HG03565 (cell line): ENCODE measurements around the gene LEAP2.
"Not testable (repeated sequence)": the region's sequence is repeated elsewhere in the genome, so short reads cannot be mapped to it uniquely, and the experiment has no call there.

Experiments
- ATAC-seq: cut with Tn5 transposase; IDR thresholded peaks from one replicate; pipeline ENCODE4 v1.9.1; 2021; ENCODE audit warnings: mild to moderate bottlenecking, moderate library complexity; ENCODE audit not compliant: unreplicated experiment

The LEAP2 gene

DNA sequence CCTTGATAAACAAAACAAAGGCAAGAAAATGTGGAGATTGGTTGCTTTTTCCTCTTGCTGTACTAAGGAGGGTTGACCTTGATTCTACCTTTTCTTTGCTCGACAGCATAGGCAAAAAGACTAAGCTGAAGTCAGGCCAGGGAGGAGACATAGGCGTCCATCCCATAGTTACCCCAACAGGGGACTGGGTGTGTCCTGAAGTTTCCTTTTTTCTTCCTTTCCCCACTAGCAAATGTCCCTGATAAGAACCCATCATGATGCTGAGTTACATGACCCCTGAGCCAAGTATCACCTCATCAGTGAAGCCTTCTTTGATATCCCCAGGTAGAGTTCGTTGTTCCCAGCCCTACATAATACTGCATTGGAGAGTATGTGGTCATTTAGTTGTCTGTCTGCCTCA lies 33.2 kb upstream of the LEAP2 start:
- ATAC-seq: no peak

- ATAC-seq: no peak
Observed at GRCh38 chr5:132840896-132841295, 32.6 kb upstream of the LEAP2 start.

- no peak for ATAC-seq
Observed at GRCh38 chr5:132841305-132841704, 32.2 kb upstream of the LEAP2 start.

DNA sequence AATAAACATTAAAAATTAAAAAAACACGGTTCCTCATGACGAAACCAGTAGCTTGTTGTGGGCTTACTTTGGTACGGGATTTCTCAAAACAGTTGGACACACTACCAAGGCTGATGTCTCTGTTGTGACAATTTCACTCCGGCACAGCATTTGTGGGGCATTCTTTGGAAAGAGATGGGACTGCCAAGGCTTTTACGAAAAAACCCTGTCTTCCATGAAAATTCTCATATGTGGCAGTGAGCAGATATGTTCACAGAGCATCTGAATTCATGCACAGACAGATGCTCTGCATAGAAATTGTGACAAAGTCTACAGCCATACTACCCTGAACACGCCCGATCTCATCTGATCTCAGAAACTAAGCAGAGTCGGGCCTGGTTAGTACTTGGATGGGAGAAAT lies 25.2 kb upstream of the LEAP2 start:
- no peak for ATAC-seq

GRCh38 chr5:132849347-132849746 lies 24.1 kb upstream of the LEAP2 start:
- no peak for ATAC-seq

DNA sequence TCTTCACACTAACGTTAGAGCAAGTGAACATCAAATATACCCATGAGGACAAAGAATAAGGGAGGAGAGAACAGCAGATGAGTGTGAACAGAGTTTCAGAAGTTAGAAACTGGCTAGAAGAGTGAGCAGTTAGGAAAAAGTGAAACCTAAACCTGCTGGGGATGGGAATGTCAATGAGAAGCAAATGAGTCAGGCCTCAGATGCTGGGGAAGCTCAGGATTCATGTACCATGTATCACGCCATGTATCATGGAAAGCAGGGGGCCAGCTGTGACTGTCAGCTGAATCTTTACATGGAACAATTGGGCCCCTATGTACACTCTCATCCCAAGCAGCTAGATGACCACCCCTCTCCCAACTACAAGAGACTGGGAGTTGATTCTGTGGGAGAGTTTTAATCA lies 23.4 kb upstream of the LEAP2 start:
- no peak for ATAC-seq

DNA sequence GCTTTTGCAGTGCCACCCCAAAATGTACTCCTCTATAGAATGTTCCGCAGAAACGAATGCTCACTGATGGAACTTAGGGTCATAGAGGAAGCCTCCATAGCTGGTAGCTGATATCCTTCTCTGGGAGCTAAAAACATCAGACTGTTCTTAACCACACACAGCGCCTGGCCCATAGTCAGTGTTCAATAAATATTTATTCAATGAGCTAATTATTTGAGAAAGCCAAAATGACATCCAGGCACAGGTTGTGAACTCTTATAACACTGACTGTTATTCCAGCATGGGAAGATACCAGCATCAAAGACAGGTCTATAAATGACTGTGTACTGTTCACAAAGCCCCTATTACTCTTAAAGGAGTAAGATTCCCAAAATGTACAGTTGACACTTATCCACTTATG lies 20.1 kb upstream of the LEAP2 start:
- no peak for ATAC-seq

DNA sequence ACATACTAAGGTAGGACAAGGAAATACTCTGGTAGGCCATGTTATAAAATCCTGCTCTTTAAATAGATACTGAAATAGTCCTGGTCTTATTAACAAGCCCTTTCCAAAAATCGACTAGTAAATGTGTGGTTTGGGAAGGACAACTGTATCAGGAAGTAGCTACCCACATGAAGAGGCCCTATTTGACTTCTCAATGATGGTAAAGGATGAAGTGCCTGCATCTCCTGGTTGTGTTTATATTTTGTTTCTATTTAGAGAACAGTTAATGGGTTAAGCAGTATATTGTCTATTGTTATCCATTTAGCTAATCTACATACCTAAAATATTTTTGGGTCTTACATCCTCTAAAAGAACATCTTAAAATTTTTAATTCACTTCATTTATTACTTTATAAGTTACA lies 19.7 kb upstream of the LEAP2 start:
- ATAC-seq: no peak

DNA sequence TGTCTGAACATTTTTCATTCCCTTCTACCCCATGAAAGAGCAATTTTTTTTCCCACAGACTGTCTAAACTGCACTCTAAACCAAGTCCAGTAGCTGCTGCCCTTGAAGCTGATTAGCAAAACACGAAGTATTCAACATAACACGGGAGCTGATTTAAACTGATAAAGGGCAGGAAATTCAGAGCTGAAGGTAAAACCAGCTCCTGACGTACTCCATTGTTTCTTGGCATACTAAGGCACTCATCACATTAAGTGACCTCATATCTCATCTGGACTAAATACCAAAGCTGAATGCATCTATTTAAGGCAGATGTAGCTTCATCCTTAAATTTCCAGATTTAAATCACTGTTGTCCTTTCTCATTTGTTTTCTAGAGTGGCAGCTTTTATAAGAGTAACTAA lies 19.2 kb upstream of the LEAP2 start:
- ATAC-seq: no peak

- not testable (repeated sequence) for ATAC-seq
Observed at GRCh38 chr5:132854992-132855391, 18.5 kb upstream of the LEAP2 start.

GRCh38 chr5:132856011-132856410 lies 17.5 kb upstream of the LEAP2 start:
- no peak for ATAC-seq

DNA sequence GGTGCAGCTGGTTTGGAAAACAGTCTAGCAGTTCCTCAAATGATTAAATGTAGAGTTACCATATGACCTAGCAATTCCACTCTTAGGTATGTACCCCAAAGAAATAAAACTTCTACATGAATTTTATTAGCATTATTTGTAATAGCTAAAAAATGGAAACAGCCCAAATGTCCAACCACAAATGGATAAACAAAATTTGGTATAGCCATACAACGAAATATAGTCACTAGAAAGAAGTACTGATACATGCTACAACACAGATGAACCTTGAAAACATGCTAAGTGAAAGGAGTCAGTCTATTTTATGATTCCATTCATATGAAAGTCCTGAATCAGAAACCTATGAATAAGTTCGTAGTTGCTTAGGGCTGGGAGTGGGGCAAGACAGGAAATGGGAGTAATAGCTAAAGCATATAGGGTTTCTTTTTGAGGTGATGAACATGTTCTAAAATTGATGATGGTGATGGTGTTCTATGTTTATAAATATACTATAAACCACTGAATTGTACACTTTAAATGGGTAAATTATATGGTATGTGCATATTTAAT lies 13.5 kb upstream of the LEAP2 start:
- no peak for ATAC-seq

DNA sequence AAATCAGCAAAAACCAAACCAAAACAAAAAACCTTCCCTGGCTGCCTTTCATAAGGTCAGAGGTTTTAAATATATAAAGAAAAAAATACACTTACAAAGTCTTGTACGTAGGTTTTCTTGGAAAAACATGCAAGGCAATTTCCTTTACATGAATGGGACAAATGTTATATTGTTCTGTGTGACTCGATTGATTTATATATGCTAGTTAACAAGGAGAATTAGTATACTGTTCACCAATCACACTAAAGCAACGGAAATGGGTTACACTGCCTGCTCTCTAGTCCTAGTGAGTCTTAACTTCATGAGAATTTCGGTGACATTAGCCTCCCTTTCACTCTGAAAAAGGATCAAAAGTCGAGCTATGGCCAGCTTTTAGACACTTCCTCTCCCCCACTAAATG lies 12.7 kb upstream of the LEAP2 start:
- ATAC-seq: no peak

DNA sequence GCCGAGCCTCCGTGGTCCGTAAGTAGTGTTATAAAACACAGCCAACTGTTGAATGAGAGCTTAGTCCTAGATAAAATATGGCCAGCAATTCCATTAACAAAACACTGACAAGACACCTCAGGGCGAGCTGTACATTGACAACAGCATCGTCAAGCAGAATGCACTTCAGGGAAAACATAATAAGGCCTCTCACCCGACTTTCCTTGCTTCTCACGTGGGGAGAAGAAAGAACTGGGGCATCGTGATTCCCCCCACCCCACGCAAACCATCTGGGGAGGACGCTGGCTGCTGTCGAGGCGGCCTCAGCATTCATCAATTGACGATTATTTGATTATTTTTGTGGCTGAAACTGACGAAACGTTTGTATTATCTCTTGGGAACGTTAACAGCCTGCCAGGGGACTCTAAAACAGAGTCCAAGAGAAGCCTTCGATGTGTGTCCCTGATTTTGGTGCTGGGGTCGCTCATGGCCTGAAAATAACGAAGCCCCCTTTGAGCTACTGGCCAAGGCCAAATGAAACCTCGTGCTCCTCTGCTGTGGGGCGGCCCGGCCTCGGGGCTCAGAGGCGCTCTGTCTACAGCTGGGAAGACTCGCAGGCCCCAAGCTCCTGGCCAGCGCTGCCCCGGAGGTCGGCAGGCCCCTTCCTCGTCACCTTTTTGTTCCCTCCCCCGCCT lies 7.7 kb upstream of the LEAP2 start:
- peak; percentile 2 for ATAC-seq

DNA sequence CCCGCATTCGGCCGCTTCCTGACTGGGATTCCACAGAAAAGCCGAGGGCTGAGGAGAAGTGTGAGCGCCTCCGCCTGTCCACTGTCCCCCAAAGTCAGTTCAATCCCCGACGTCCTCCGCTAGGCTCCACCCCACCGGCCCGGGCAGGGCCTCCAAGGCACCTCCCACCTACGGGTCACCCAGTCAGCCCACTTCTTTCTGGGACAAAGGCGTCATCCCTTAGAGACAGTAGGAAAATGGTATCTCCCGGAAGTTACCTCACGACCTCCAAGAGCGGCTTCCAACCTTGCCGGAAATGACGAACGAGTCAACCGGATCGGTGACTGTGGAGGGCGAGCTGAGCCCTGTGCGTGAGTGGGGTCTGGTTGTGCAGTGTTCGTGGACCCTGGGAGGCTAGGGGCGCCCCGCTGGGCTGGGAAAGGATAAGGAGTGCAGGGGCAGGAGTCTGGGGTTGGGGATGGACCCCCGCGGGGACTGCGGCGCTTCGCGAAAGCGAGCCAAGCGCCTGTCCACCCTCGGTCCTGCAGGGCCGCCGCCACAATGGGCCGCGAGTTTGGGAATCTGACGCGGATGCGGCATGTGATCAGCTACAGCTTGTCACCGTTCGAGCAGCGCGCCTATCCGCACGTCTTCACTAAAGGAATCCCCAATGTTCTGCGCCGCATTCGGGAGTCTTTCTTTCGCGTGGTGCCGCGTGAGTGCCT lies 7.0 kb upstream of the LEAP2 start, which contains the start of the genes GDF9 and UQCRQ:
TSS of gene GDF9 (minus strand) at position 128 of the 704 bp plus-strand sequence. CDS start 1,936 bp downstream, outside the sequence.
TSS of gene UQCRQ (plus strand) at position 301 of the 704 bp plus-strand sequence. CDS start at position 541, 240 bp downstream.
- peak; percentile 96 for ATAC-seq

- no peak for ATAC-seq
Observed at GRCh38 chr5:132867046-132867451, 6.4 kb upstream of the LEAP2 start.

GRCh38 chr5:132868754-132869153 lies 4.7 kb upstream of the LEAP2 start:
- ATAC-seq: no peak

- ATAC-seq: no peak
Observed at GRCh38 chr5:132870801-132871200, 2.7 kb upstream of the LEAP2 start.

- ATAC-seq: no peak
Observed at GRCh38 chr5:132871459-132872284, 1.8 kb upstream of the LEAP2 start.

DNA sequence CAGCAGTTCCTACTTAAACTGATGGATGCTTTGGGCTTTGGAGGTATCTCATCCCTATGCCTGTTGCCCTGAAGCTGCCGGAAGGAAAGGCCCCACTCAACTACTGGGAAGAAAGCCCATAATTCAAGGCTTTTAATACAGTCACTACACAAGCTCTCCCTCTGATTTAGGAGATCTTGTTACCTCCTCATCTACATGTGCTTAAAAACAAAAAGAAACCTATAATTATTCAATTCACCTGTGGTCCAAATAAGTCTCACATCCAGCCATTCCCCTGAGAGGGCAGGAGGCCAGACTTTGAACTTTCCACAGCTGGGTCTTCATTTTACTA lies 715 bp upstream of the LEAP2 start:
- ATAC-seq: no peak

DNA sequence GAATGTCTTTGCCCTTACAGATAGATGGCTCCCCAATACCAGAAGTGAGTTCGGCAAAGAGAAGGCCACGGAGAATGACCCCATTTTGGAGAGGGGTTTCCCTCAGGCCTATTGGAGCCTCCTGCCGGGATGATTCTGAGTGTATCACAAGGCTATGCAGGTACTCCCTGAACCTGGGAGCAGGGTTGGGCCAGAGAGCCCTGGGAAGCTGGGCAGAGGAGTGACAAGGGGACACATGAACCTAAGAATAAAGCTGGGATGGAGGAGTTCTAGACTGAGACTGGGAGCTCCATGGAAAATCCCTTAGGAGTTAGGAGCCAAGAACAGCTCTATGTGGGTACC lies 433 bp downstream of the LEAP2 start:
- no peak for ATAC-seq
